Heart left ventricle (tissue), 16 donors: ENCODE data around the gene GLP1R. TPM values are rescaled to one million over a fixed set of nuclear protein-coding genes. Genes with fewer than 3 reads are reported as not detected.

ENCODE experiments used
- ATAC-seq, 4 donors: fragments of 200-7000 bp; cut with Tn5 transposase; one replicate each; pipeline ENCODE4 v1.9.1; 2020 to 2022; ENCODE audit warnings: moderate library complexity in 4 of 4, mild to moderate bottlenecking in 3 of 4, moderate number of reproducible peaks in 1 of 4
- DNase-seq, 5 donors: peaks; one replicate each; pipeline ENCODE4 v3.0.0-alpha.2; 2020
- H3K27ac ChIP-seq, 12 donors: fragments of 200-600 bp; sonication (generic) in 4 of 12; one replicate each; pipeline versions ENCODE4 v1.5.0 to v1.8.0; 2016 to 2022; ENCODE audit warnings: mild to moderate bottlenecking in 2 of 12
- H3K27me3 ChIP-seq, 9 donors: fragments of 200-600 bp; sonication (generic) in 2 of 9; one replicate each; pipeline versions ENCODE4 v1.5.1 to v1.8.0; 2016 to 2022; ENCODE audit warnings: mild to moderate bottlenecking in 3 of 9
- H3K36me3 ChIP-seq, 9 donors: fragments of 200-600 bp; sonication (generic) in 2 of 9; one replicate each; pipeline versions ENCODE4 v1.5.0 to v1.8.0; 2018 to 2022; ENCODE audit warnings: mild to moderate bottlenecking in 2 of 9
- H3K4me1 ChIP-seq, 12 donors: fragments of 200-600 bp; sonication (generic) in 4 of 12; one replicate each; pipeline versions ENCODE4 v1.5.0 to v1.8.0; 2016 to 2022; ENCODE audit warnings: mild to moderate bottlenecking in 3 of 12
- H3K4me3 ChIP-seq, 12 donors: fragments of 200-600 bp; sonication (generic) in 4 of 12; one replicate each; pipeline versions ENCODE4 v1.5.0 to v1.8.0; 2017 to 2022; ENCODE audit warnings: mild to moderate bottlenecking in 9 of 12, moderate library complexity in 4 of 12
- H3K9me3 ChIP-seq, 12 donors: fragments of 200-600 bp; sonication (generic) in 4 of 12; one replicate each; pipeline versions ENCODE4 v1.5.0 to v1.8.0; 2016 to 2022; ENCODE audit warnings: mild to moderate bottlenecking in 1 of 12
- POLR2A ChIP-seq, 2 donors: fragments of 450-650 bp; IDR thresholded peaks; one replicate each; pipeline ENCODE4 v1.6.1; 2017; ENCODE audit warnings: antibody characterized with exemption in 2 of 2, mild to moderate bottlenecking in 2 of 2, moderate library complexity in 2 of 2
- WGBS, 4 donors: extraction: QIAGEN DNeasy Blood & Tissue Kit in 2 of 4; methylation state at CpG; one replicate each; pipeline versions ENCODE4 v1.1.5 to v1.1.7; 2013 to 2018; 5-methylcytosine and 5-hydroxymethylcytosine counted together
- intact Hi-C, 10 donors: fragments of 100-400 bp; cut with DNase I; formaldehyde crosslinking; loops; one replicate each; pipeline versions ENCODE4 v1.11.1 to v1.14.2; 2022
- polyA plus RNA-seq, 2 donors: library from polyadenylated mRNA; stranded (reverse); fragments of 200-250 nt; gene quantifications; one replicate each; pipeline ENCODE4 v1.2.3, GENCODE V29; 2013
- total RNA-seq, 9 donors: library from RNA; depleted of rRNA in 2 of 9; stranded (reverse); fragments of >200 nt in 2 of 9; fragmentation: NEBNext Ultra II Directional in 3 of 9; extraction: Animal tissue kit (Norgen Biotek cat#: 25700) in 3 of 9; gene quantifications; one replicate each; pipeline versions ENCODE4 v1.1.0 to v1.2.4, GENCODE V29; 2016 to 2023
- TF ChIP-seq, protein P1 (sequence below), 12 donors: fragments of 200-600 bp; sonication (generic) in 4 of 12; IDR thresholded peaks; one replicate each; pipeline versions ENCODE4 v1.5.0 to v1.8.0; 2018 to 2022; ENCODE audit warnings: antibody characterized with exemption in 12 of 12, mild to moderate bottlenecking in 5 of 12
- donor health status: ischemic (EF 13 %, LVEDD 7.1; RV severe dilation, severe dysfunction).
- donor health status: healthy with polysubstance abuse.
- donor health status: DM: no; HTN: yes; CAD: no.
- donor health status: DM: no; HTN: no; CAD: no.
- donor health status: ischemic (EF 25% LVEDD 6.9; RV normal size, moderate dysfunction).
- donor health status: ischemic (EF 25% LVEDD 5.7; RV mildly dilated, moderate dysfunction).
- donor health status: healthy.
- donor health status: DM: yes; HTN: yes; CAD: no.
- donor health status: ischemic (EF 35%, LVEDD 5.7; RV mildly dilated, moderate dysfunction).
- donor health status: nonischemic (EF 11% LVEDD 7.7; RV severe dilation, severe dysfunction).
- donor health status: DM: yes; HTN: yes; CAD: no.
- donor health status: PGD.
- donor health status: ischemic (EF 29% LVEDD 5.4; RV normal size, mild dysfunction).
- donor health status: nonischemic (EF 23%, LVEDD 6.1; RV moderate dilation, normal function).

GLP1R gene
- total and polyA plus RNA-seq, 11 donors: 0.25 to 6.4 (median 1.6) TPM

DNA sequence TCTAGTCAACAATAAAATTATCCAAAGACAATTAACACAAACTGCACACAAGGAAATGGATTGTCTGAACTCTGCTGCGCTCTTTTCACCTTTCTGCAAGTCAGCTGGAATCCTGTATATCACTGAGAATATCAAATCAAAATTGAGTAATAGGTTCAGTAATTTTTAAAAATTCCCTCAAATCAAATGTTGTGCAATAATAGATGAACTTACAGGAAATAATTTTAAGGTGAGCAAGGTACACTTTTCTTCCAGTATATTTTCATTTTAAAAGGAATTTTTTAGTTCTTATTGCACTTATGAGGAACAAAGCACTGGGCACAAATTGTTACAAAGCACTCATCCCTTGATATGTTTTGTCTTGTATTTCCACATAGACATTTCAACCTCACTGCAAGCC, 65.2 kb downstream of the GLP1R start:
- no peaks in the 10 kb centered on the region for H3K9me3 ChIP-seq
- intact Hi-C loops: loop anchor here in 1 of 10 donors (10.0 kb wide), 1 partner anchor 409 kb away; the partner anchor contains the start of gene GLO1
- H3K4me1 ChIP-seq: peaks cover 0 to 30% (median 14%) of the 10 kb centered on the region in 12 donors
- TF ChIP-seq POLR2A (IDR thresholded peaks at IDR 0.05): no peak
- TF ChIP-seq, protein P1, sequence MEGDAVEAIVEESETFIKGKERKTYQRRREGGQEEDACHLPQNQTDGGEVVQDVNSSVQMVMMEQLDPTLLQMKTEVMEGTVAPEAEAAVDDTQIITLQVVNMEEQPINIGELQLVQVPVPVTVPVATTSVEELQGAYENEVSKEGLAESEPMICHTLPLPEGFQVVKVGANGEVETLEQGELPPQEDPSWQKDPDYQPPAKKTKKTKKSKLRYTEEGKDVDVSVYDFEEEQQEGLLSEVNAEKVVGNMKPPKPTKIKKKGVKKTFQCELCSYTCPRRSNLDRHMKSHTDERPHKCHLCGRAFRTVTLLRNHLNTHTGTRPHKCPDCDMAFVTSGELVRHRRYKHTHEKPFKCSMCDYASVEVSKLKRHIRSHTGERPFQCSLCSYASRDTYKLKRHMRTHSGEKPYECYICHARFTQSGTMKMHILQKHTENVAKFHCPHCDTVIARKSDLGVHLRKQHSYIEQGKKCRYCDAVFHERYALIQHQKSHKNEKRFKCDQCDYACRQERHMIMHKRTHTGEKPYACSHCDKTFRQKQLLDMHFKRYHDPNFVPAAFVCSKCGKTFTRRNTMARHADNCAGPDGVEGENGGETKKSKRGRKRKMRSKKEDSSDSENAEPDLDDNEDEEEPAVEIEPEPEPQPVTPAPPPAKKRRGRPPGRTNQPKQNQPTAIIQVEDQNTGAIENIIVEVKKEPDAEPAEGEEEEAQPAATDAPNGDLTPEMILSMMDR (IDR thresholded peaks at IDR 0.05): no peak
- peak overlapping the region in 10 of 12 donors; percentile 67 to 87 (median 76) for H3K4me3 ChIP-seq
- H3K27me3 ChIP-seq: no peaks in the 10 kb centered on the region
- ATAC-seq: no peak
- no peak for DNase-seq
- H3K36me3 ChIP-seq: peaks cover 0 to 22% (median 16%) of the 10 kb centered on the region in 9 donors
- H3K27ac ChIP-seq: peak overlapping the region in 3 of 12 donors; percentile 95 to 99 (median 97)
- WGBS, 4 donors: 93 to 99% (median 96%) methylated on average over 1 of the region's 1 CpG

DNA sequence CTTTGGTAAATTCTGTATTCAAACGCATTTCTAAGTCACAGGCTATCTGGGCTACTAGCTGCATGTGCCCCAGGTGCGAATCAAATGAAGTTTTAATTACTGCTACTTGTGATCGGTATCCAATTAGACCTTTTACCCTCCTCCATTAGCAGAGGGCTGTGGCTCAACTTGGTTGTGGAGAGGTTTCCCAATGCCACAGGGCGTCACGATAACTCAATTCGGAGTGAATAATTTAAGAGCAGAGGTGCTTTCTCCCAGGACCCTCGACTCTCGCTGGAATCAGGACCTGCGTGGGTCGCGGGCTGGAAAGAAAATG, 65.8 kb downstream of the GLP1R start:
- peak overlapping the region; percentile 57 to 87 (median 76) for H3K4me3 ChIP-seq
- 1 to 2% (median 1%) methylated on average over 11 of the region's 11 CpGs for WGBS, 4 donors
- no peaks in the 10 kb centered on the region for H3K27me3 ChIP-seq
- TF ChIP-seq, protein P1 (IDR thresholded peaks at IDR 0.05): no peak
- peaks cover 0 to 30% (median 14%) of the 10 kb centered on the region in 12 donors for H3K4me1 ChIP-seq
- DNase-seq (no peak), ATAC-seq (peak; percentile 6 to 28 (median 19))
- intact Hi-C loops: loop anchor here in 1 of 10 donors (10.0 kb wide), 1 partner anchor 410 kb away; the partner anchor contains the start of gene GLO1
- H3K36me3 ChIP-seq: peaks cover 0 to 17% (median 12%) of the 10 kb centered on the region in 9 donors
- no peaks in the 10 kb centered on the region for H3K9me3 ChIP-seq
- peak overlapping the region; percentile 84 to 99 (median 96) for H3K27ac ChIP-seq

DNA sequence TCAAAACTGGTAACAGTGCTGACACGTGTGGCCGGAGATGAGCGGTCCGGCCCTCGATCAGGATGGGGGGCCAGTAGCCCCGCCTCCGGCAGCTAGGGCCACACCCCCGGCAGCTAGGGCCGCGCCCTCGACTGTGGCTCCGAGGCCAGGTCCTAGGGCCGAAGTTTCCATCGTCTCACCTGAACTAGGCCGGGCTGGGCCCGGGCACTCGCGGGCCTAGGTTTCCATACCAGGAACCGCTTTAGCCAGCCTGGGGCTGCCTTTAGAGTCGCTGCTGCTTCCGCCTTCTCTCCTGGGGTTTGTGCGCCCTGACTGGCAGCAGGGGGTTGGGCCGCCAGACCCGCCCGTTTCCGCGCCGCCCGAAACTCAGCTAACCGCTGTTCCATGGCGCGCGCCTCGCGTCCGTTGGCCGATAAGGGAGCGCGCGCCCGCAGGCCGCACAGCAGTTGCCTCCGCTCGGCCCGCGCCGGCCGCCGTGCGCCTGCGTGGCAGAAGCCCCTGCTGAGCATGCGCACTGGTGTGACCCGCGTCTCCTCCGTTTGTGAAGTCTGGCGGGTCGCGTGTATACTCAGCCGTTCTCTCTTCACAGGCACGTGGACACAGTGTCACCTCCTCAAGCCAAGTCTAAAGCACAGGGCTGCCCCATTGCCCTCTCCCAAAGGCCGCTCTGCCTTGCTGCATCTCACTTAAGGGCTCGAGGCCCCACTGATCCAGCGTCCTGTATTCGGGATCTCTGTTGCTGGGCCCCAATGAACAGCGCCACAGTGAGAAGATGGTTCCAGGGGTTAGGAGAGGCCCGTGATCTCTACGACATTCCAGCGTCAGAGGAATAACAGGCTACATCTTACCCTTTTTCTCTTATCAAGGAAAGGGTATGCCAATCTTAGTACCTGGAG, 66.4 kb downstream of the GLP1R start, which contains the start of gene SAYSD1:
SAYSD1 (minus strand) TSS at position 483 of the 896 bp plus-strand sequence; CDS start at position 386, 97 bp downstream.
- ATAC-seq (peak; percentile 92 to 99 (median 98)), DNase-seq (peak; percentile 91 to 97 (median 94))
- intact Hi-C loops: loop anchor here in 1 of 10 donors (10.0 kb wide), 1 partner anchor 410 kb away; the partner anchor contains the start of gene GLO1
- Histone ChIP-seq H3K9me3 (no peaks in the 10 kb centered on the region), H3K27ac (peak within 1 kb of the TSS; percentile 84 to 99 (median 96)), H3K27me3 (no peaks in the 10 kb centered on the region), H3K4me1 (peaks cover 0 to 30% (median 14%) of the 10 kb centered on the region in 12 donors), H3K4me3 (peak within 1 kb of the TSS; percentile 57 to 87 (median 76)), H3K36me3 (peaks cover 0 to 11% (median 6%) of the 10 kb centered on the region in 9 donors)
- peak in 1 of 2 donors; percentile 75 for TF ChIP-seq POLR2A (IDR thresholded peaks at IDR 0.05)
- TF ChIP-seq, protein P1 (IDR thresholded peaks at IDR 0.05): peak in 1 of 12 donors; percentile 6
- 1 to 2% (median 1%) methylated on average over 33 to 68 of the region's 68 CpGs for WGBS, 4 donors

DNA sequence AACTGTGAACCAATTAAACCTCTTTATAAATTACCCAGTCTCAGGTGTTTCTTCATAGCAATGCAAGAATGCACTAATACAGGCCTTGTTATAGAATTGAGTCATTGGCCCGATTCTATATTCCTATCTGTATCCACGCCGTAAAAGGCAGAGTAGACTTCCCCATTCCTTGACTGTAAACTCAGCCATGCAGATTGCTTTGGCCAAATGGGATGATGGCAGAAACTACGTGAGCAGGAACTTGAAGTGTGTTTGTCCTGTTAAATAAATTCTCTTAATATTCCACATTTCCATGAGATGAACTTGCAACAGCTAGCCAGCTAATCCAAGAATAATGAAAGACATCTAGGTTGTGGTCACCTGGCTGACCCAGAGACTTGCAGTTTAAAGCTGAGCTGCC, 70.3 kb downstream of the GLP1R start:
- DNase-seq: no peak
- Histone ChIP-seq H3K4me3 (no peak overlapping the region), H3K4me1 (peaks cover 0 to 15% (median 9%) of the 10 kb centered on the region in 12 donors), H3K9me3 (no peaks in the 10 kb centered on the region), H3K27me3 (no peaks in the 10 kb centered on the region), H3K36me3 (no peaks in the 10 kb centered on the region), H3K27ac (no peak overlapping the region)
- ATAC-seq: no peak
- TF ChIP-seq, protein P1 (IDR thresholded peaks at IDR 0.05): no peak
- TF ChIP-seq POLR2A (IDR thresholded peaks at IDR 0.05): no peak
- intact Hi-C loops: loop anchor here in 1 of 10 donors (10.0 kb wide), 1 partner anchor 414 kb away; the partner anchor contains the start of gene GLO1
- WGBS, 4 donors: 92 to 95% (median 95%) methylated on average over 4 of the region's 4 CpGs
